ENCODE measurements around the gene CRYGB.
"Not testable (repeated sequence)": the region's sequence is repeated elsewhere in the genome, so short reads cannot be mapped to it uniquely, and the experiment has no call there.

The CRYGB gene

DNA sequence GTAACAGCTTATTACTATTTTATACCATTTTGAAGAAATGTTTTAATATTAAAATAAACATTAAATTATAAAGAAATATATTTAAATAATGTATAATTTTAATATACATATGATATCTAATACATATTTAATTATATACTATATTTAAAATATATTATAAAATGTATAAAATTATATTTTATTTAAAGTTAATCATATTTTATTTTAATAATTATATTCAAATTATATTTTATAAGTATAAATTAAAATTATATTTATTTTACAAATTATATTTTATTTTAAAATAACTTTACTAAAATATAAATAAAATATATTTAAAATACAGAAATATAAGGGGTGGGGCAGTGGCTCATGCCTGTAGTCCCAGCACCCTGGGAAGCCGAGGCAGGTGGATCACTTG, 23.7 kb downstream of the CRYGB start:
- H3K36me3 ChIP-seq (ENCODE audit: insufficient read depth, low read length): no peaks in the 10 kb centered on the region
- no peaks in the 10 kb centered on the region for H3K27me3 ChIP-seq (ENCODE audit: insufficient read depth, low read length)
- no peak overlapping the region for H2AFZ ChIP-seq (ENCODE audit: low read depth, low read length)
- H3K4me3 ChIP-seq (ENCODE audit: low read length): no peak overlapping the region
- peaks cover 13% of the 10 kb centered on the region for H3K4me1 ChIP-seq (ENCODE audit: insufficient read depth, low read length)
- no peaks in the 10 kb centered on the region for H3K9me3 ChIP-seq (ENCODE audit: low read length)

DNA sequence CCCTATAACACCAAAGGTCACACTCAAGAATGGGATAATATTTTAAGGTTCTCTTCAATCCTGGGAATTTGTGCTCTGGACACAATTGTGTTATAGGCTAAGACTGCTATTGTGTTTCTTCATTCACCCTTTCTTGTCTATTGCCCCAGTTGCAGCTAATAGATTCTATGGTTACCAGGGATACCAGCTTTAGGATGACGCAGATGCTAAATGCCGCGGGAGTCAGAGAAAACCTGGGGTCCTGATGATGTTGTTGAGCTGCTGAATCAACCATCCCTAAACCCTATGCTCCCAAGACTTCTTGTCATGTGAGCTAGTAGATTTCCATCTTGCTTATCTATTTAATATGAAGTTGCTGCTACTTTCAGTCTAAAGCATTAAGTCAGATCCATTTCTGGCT, 27.0 kb downstream of the CRYGB start:
- H3K4me1 ChIP-seq (ENCODE audit: insufficient read depth, low read length): peaks cover 13% of the 10 kb centered on the region
- no peaks in the 10 kb centered on the region for H3K9me3 ChIP-seq (ENCODE audit: low read length)
- H3K4me3 ChIP-seq (ENCODE audit: low read length): no peak overlapping the region
- H3K36me3 ChIP-seq (ENCODE audit: insufficient read depth, low read length): no peaks in the 10 kb centered on the region
- H3K27me3 ChIP-seq (ENCODE audit: insufficient read depth, low read length): no peaks in the 10 kb centered on the region
- H2AFZ ChIP-seq (ENCODE audit: low read depth, low read length): no peak overlapping the region

DNA sequence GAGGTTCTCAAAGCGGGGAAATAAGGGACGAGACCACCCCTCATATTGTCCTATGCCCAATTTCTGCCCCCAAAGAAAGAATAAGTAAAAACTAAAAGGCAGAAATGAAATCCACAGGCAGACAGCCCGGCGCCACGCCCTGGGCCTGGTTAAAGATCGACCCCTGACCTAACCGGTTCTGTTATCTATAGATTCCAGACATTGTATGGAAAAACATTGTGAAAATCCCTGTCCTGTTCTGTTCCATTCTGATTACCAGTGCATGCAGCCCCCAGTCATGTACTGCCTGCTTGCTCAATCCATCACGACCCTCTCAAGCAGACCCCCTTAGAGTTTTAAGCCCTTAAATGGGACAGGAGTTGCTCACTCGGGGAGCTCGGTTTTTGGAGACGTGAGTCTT, 28.6 kb downstream of the CRYGB start:
- peaks cover 13% of the 10 kb centered on the region for H3K4me1 ChIP-seq (ENCODE audit: insufficient read depth, low read length)
- not testable (repeated sequence) for H3K27me3 ChIP-seq (ENCODE audit: insufficient read depth, low read length); H3K4me3 ChIP-seq (ENCODE audit: low read length); H2AFZ ChIP-seq (ENCODE audit: low read depth, low read length); H3K9me3 ChIP-seq (ENCODE audit: low read length); H3K36me3 ChIP-seq (ENCODE audit: insufficient read depth, low read length)

DNA sequence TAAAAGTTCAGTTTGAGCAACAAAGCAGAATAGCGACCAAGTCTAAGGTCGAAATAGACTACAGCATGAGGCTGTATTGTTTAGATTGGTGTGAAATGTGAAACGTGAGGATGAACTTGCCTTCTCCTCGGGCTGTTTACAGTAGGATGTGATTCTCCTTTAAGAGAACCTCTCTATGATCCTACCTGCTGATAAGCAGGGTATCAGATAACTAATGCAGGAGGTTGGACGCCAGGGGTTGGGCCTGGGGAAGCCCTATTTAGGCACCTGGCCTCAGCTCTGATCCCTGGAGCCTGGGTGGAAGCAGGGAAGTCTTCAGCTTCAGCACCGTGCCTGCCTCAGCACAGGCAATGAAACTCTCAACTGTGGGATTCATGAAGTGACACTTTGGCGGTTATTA, 33.0 kb downstream of the CRYGB start:
- peak overlapping the region; percentile 4 for H2AFZ ChIP-seq (ENCODE audit: low read depth, low read length)
- H3K4me3 ChIP-seq (ENCODE audit: low read length): no peak overlapping the region
- H3K36me3 ChIP-seq (ENCODE audit: insufficient read depth, low read length): no peaks in the 10 kb centered on the region
- peaks cover 1% of the 10 kb centered on the region for H3K9me3 ChIP-seq (ENCODE audit: low read length)
- H3K4me1 ChIP-seq (ENCODE audit: insufficient read depth, low read length): no peaks in the 10 kb centered on the region
- no peaks in the 10 kb centered on the region for H3K27me3 ChIP-seq (ENCODE audit: insufficient read depth, low read length)

DNA sequence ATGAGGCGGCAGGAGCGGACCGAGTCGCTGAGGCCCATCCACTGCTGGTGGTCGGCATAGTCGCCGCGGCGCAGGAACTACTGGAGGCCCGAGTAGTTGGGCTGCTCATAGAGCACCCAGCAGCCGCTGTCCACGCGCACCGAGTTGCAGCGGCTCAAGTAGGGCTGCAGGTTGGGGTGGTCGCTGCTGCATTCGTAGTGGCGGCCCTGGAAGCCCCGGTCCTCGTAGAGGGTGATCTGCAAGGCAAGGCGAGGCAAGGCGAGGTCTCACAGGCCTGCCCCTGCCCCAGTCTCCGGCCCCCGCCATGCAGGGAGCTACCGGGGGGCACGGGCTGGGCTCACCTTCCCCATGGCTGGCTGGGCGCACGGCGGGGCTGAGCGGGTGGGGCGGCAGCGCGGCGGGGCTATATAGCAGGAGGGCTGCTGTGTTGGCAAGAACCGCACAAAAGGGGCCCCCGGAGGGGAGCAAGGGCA, 33.6 kb downstream of the CRYGB start:
- H3K4me1 ChIP-seq (ENCODE audit: insufficient read depth, low read length); H3K9me3 ChIP-seq (ENCODE audit: low read length); H3K27me3 ChIP-seq (ENCODE audit: insufficient read depth, low read length); H3K36me3 ChIP-seq (ENCODE audit: insufficient read depth, low read length); H3K4me3 ChIP-seq (ENCODE audit: low read length): not testable (repeated sequence)
- peak overlapping the region; percentile 4 for H2AFZ ChIP-seq (ENCODE audit: low read depth, low read length)

DNA sequence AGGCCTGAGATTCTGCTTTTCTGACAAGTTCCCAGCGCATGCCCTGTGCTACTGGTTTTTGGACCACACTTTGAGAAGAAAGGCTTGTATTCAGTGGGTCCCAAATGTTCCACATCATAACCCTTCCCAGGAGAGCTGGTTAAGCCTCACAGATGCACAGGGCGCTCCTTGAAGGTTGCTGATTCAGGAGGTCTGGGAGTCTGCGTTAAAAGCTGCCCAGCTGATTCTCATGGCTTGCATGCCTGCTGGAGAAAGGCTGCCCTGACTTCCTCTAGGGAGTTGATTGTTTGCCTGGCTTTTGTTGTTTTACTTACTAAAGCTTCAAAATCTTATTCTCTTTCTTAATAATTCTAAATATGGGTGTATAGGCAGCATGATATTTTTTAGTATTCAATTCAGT, 42.3 kb downstream of the CRYGB start:
- no peaks in the 10 kb centered on the region for H3K9me3 ChIP-seq (ENCODE audit: low read length)
- H3K4me3 ChIP-seq (ENCODE audit: low read length): no peak overlapping the region
- no peak overlapping the region for H2AFZ ChIP-seq (ENCODE audit: low read depth, low read length)
- H3K36me3 ChIP-seq (ENCODE audit: insufficient read depth, low read length): no peaks in the 10 kb centered on the region
- no peaks in the 10 kb centered on the region for H3K27me3 ChIP-seq (ENCODE audit: insufficient read depth, low read length)
- peaks cover 7% of the 10 kb centered on the region for H3K4me1 ChIP-seq (ENCODE audit: insufficient read depth, low read length)

DNA sequence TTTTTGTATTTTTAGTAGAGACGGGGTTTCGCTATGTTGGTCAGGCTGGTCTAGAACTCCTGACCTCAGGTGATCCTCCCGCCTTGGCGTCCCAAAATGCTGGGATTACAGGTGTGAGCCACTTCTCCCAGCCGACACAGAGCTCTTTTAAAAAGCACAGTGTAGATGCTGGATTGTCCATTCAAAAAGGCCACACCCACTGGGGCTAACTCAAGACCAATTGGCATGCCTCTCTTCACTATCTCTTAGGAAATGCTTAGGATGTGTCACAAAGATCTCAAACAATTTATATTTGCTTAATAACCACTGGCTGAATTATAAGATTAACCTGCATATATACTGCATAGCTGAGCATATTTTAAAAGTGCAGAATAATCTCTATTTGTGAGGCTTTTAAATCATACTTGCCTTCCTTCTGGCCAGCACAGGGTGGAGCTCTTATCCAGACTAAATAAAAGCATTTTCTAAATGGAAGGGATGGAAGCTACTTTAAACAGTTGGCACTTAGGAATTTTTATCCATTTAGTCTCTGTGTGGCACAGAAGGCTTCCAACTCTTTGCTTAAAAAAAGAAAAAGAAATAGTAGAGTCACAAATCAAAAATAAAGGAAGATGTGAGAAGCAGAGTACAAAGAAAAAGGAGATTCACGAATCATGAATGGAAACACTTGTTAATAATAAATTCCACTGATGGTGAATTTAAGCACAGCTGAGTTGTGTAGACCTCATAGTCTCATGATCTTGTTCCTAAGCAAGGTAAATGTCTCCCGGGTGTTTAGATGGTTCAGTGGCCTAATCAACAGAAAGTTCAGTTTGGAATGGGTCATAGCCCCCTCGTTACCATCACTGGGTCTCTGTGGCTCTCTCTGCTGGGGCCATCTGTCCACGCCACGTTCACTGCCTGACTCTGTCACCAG, 44.0 kb downstream of the CRYGB start:
- peak overlapping the region; percentile 30 for H2AFZ ChIP-seq (ENCODE audit: low read depth, low read length)
- H3K4me3 ChIP-seq (ENCODE audit: low read length): no peak overlapping the region
- H3K36me3 ChIP-seq (ENCODE audit: insufficient read depth, low read length): no peaks in the 10 kb centered on the region
- H3K27me3 ChIP-seq (ENCODE audit: insufficient read depth, low read length): no peaks in the 10 kb centered on the region
- no peaks in the 10 kb centered on the region for H3K9me3 ChIP-seq (ENCODE audit: low read length)
- peaks cover 7% of the 10 kb centered on the region for H3K4me1 ChIP-seq (ENCODE audit: insufficient read depth, low read length)

DNA sequence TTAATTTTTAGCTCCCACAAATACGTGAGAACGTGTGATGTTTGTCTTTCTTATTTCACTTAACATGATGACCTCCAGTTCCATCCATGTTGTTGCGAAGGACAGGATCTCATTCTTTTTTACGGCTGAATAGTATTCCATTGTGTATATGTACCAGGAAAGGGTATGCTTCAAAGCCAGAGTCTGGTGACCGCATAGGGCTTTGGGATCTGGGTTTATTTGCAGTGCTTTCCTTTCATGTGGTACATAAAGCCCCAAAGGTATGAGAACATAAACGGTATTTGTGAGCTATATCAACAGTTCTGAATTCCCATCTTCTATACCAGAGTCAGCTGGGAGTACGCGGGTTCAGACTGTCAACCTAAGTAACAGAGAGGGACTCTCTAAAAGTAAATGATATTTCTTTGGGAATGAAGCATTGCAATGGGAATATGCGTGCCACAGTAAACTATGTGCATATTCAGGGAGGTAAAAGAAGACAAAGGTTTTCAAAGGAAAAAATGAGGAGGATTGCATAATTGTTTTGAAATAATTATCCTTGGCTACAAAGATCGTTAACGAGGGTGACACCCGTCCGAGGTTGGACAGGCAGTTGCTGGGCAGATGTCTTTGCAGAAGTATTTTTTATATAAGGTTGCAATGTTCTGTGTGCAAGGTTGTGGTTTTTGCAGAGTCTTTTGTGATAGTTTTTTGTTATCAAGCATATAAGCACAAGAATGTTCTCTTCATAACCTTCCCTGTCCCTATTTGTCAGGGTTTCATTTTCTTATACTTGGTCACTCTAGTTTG, 46.1 kb downstream of the CRYGB start:
- H3K4me1 ChIP-seq (ENCODE audit: insufficient read depth, low read length): peaks cover 7% of the 10 kb centered on the region
- H3K27me3 ChIP-seq (ENCODE audit: insufficient read depth, low read length): no peaks in the 10 kb centered on the region
- no peaks in the 10 kb centered on the region for H3K36me3 ChIP-seq (ENCODE audit: insufficient read depth, low read length)
- no peak overlapping the region for H3K4me3 ChIP-seq (ENCODE audit: low read length)
- no peaks in the 10 kb centered on the region for H3K9me3 ChIP-seq (ENCODE audit: low read length)
- no peak overlapping the region for H2AFZ ChIP-seq (ENCODE audit: low read depth, low read length)

DNA sequence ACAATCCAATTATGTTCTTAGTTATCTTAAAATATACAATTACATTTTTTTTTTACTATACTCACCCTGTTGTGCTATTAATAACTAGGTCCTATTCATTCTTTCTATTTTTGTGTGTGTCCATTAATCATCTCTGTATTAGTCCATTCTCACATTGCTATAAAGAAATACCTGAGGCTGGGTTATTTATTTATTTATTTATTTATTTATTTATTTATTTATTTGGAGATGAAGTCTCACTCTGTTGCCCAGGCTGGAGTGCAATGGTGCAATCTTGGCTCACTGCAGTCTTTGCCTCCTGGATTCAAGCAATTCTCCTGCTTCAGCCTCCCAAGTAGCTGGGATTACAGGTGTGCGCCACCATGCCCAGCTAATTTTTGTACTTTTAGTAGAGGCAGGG, 47.3 kb downstream of the CRYGB start:
- not testable (repeated sequence) for H3K4me3 ChIP-seq (ENCODE audit: low read length)

DNA sequence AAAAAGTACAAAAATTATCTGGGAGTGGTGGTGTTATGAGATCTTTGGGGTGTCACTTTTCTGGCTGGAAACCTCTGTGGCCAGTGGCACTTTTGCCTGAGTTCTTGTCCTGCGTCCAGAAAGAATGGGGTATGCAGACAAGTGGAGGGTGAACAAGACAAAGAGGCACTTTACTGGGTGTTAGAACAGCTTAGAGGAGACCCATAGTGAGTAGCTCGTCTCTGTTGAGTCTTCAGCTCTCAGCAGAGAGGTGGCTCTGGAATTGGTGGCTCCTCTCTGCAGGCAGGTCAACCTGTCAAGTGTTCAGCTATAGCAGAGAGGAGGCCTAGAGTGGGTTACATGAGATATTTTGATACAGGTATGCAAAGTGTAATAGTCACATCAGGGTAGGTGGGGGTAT, 47.7 kb downstream of the CRYGB start:
- no peaks in the 10 kb centered on the region for H3K27me3 ChIP-seq (ENCODE audit: insufficient read depth, low read length)
- no peaks in the 10 kb centered on the region for H3K9me3 ChIP-seq (ENCODE audit: low read length)
- no peak overlapping the region for H3K4me3 ChIP-seq (ENCODE audit: low read length)
- no peaks in the 10 kb centered on the region for H3K36me3 ChIP-seq (ENCODE audit: insufficient read depth, low read length)
- peaks cover 3% of the 10 kb centered on the region for H3K4me1 ChIP-seq (ENCODE audit: insufficient read depth, low read length)
- no peak overlapping the region for H2AFZ ChIP-seq (ENCODE audit: low read depth, low read length)

More for the DNA sequence above, 47.3 kb downstream of the CRYGB start:
- not testable (repeated sequence) for H3K27me3 ChIP-seq (ENCODE audit: insufficient read depth, low read length); H3K9me3 ChIP-seq (ENCODE audit: low read length); H2AFZ ChIP-seq (ENCODE audit: low read depth, low read length); H3K36me3 ChIP-seq (ENCODE audit: insufficient read depth, low read length); H3K4me1 ChIP-seq (ENCODE audit: insufficient read depth, low read length)

DNA sequence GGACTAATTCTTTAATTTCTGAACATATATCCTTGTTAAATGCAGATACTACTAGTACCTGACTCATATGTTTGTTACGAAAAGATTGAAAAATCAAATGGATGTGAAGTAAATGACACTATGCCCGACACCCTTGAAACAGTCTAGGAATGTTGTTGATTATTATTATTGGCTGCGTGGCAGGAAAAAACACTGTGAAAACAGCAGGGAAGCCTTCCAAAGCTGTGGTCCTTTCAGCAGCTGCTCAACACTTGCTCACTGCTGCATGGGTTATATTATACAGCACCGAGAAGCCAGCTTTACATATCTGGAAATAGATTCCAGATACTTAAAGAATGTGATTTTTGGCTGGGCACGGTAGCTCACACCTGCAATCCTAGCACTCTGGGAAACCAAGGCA, 48.2 kb downstream of the CRYGB start:
- Histone ChIP-seq H3K4me1 (ENCODE audit: insufficient read depth, low read length) (peaks cover 3% of the 10 kb centered on the region), H3K9me3 (ENCODE audit: low read length) (no peaks in the 10 kb centered on the region), H2AFZ (ENCODE audit: low read depth, low read length) (no peak overlapping the region), H3K36me3 (ENCODE audit: insufficient read depth, low read length) (no peaks in the 10 kb centered on the region), H3K4me3 (ENCODE audit: low read length) (no peak overlapping the region), H3K27me3 (ENCODE audit: insufficient read depth, low read length) (no peaks in the 10 kb centered on the region)

DNA sequence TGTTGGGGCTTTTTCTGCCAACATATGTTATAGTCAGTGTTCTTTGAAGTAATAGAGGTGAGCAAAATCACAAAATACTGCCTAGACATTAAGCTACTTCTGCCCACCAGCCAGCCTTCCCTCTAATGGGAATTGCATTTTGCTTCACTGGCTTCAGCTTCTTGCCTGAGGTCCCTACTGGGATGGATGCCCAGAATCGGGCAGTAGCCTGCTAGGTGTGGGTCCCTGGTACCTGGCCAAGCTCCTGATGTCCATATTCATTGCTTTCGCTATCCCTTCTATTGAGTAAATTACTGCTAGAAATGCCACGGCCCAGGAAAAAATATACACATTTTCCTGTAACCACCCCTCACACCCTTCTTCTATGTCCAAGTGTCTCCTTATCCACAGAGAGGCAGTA, 48.6 kb downstream of the CRYGB start:
- peaks cover under 1% of the 10 kb centered on the region for H3K4me1 ChIP-seq (ENCODE audit: insufficient read depth, low read length)
- no peak overlapping the region for H3K4me3 ChIP-seq (ENCODE audit: low read length)
- no peaks in the 10 kb centered on the region for H3K36me3 ChIP-seq (ENCODE audit: insufficient read depth, low read length)
- H3K9me3 ChIP-seq (ENCODE audit: low read length): no peaks in the 10 kb centered on the region
- no peaks in the 10 kb centered on the region for H3K27me3 ChIP-seq (ENCODE audit: insufficient read depth, low read length)
- no peak overlapping the region for H2AFZ ChIP-seq (ENCODE audit: low read depth, low read length)

DNA sequence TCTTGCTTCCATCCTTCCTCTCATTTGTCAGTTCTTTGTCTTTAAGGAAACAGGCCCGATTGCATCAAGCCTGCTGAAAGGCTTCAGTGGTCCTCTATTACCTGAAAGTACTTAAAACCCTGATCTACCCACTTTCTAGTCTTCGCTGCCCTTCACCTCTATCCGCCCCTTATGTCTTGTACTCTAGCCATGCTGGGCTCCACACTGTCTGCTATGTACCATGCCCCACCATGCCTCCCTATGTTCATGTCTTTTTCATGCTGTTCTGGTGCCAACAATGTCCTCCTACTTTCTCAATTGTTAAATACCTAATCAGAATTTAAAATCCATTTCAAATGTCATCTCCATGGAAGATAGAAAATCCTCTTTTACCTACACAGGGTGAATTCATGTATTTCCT, 49.9 kb downstream of the CRYGB start:
- no peak overlapping the region for H3K4me3 ChIP-seq (ENCODE audit: low read length)
- no peaks in the 10 kb centered on the region for H3K9me3 ChIP-seq (ENCODE audit: low read length)
- H2AFZ ChIP-seq (ENCODE audit: low read depth, low read length): no peak overlapping the region
- no peaks in the 10 kb centered on the region for H3K27me3 ChIP-seq (ENCODE audit: insufficient read depth, low read length)
- no peaks in the 10 kb centered on the region for H3K36me3 ChIP-seq (ENCODE audit: insufficient read depth, low read length)
- no peaks in the 10 kb centered on the region for H3K4me1 ChIP-seq (ENCODE audit: insufficient read depth, low read length)

Data from neuron (in vitro differentiated cells).